SK-N-SH (cell line): ENCODE data around the gene DPYSL5. TPM values are rescaled to one million over a fixed set of nuclear protein-coding genes. Genes with fewer than 3 reads are reported as not detected.

Source experiments
- CTCF ChIA-PET: fragments of 300-600, 350-600 bp; formaldehyde crosslinking; extraction: SDS; loops from one replicate; lab custom pipeline; 2021; lab: Yijun Ruan, JAX
- POLR2A ChIA-PET: fragments of 350-600 bp; sonication (Branson Sonifier 250); formaldehyde crosslinking; extraction: SDS; loops from one replicate; lab custom pipeline; 2020; ENCODE audit warnings: antibody characterized with exemption, inconsistent platforms; lab: Yijun Ruan, JAX
- DNase-seq: peaks from one replicate; pipeline ENCODE4 v3.0.0; 2012
- H2AFZ ChIP-seq: fragments of 200-600 bp; sonication (generic); 2 replicates; pipeline ENCODE4 v1.8.1; 2016; ENCODE audit warnings: antibody characterized with exemption, mild to moderate bottlenecking, low read depth
- H3F3A ChIP-seq: fragments of 200-600 bp; sonication (generic); replicated peaks from 2 replicates; pipeline ENCODE3; 2016; ENCODE audit warnings: antibody characterized with exemption, mild to moderate bottlenecking; ENCODE audit not compliant: insufficient read depth
- H3K27ac ChIP-seq, 2 experiments: fragments of 200-500 bp in 1 of 2; fragments of 200-600 bp in 1 of 2; sonication (Bioruptor generic) in 1 of 2; sonication (generic), shearing (Covaris generic) in 1 of 2; 2 replicates each; pipeline versions ENCODE4 v1.5.1 to v1.6.1; 2014 to 2016; ENCODE audit warnings: low read depth in 2 of 2, inconsistent platforms in 1 of 2, low read length in 1 of 2, mild to moderate bottlenecking in 1 of 2, mixed read lengths in 1 of 2
- H3K27me3 ChIP-seq: fragments of 200-600 bp; sonication (generic), shearing (Covaris generic); 2 replicates; pipeline ENCODE4 v1.6.1; 2016; ENCODE audit warnings: mixed run types; ENCODE audit not compliant: insufficient read depth
- H3K36me3 ChIP-seq, 2 experiments: fragments of 200-500 bp in 1 of 2; fragments of 200-600 bp in 1 of 2; sonication (Bioruptor generic) in 1 of 2; sonication (generic) in 1 of 2; replicated peaks in 1 of 2; 2 replicates each; pipeline versions ENCODE3 to v1.5.1; 2014 to 2016; ENCODE audit warnings: low read length in 1 of 2, mild to moderate bottlenecking in 1 of 2; ENCODE audit not compliant: insufficient read depth in 2 of 2, control insufficient read depth in 1 of 2
- H3K4me1 ChIP-seq, 2 experiments: fragments of 200-500 bp in 1 of 2; fragments of 200-600 bp in 1 of 2; sonication (Bioruptor generic) in 1 of 2; sonication (generic), shearing (Covaris generic) in 1 of 2; 2 replicates each; pipeline versions ENCODE4 v1.5.1 to v1.6.1; 2014 to 2016; ENCODE audit warnings: low read depth in 1 of 2, low read length in 1 of 2, mixed run types in 1 of 2; ENCODE audit not compliant: insufficient read depth in 2 of 2, control insufficient read depth in 1 of 2
- H3K4me2 ChIP-seq: fragments of 200-600 bp; sonication (generic), shearing (Covaris generic); 2 replicates; pipeline ENCODE4 v1.6.1; 2017; ENCODE audit warnings: mixed run types
- H3K4me3 ChIP-seq, 2 experiments: fragments of 200-500 bp in 1 of 2; fragments of 200-600 bp in 1 of 2; sonication (Bioruptor generic) in 1 of 2; sonication (generic), shearing (Covaris generic) in 1 of 2; 2 replicates each; pipeline versions ENCODE4 v1.5.1 to v1.8.1; 2014 to 2016; ENCODE audit warnings: low read depth in 2 of 2, inconsistent platforms in 1 of 2, low read length in 1 of 2, mild to moderate bottlenecking in 1 of 2, mixed read lengths in 1 of 2, moderate library complexity in 1 of 2
- H3K79me2 ChIP-seq: fragments of 200-600 bp; sonication (generic); 2 replicates; pipeline ENCODE4 v1.8.1; 2017; ENCODE audit warnings: mild to moderate bottlenecking; ENCODE audit not compliant: insufficient read depth
- H3K9ac ChIP-seq: fragments of 200-600 bp; sonication (generic); 2 replicates; pipeline ENCODE4 v1.6.1; 2017; ENCODE audit warnings: mixed run types
- H3K9me2 ChIP-seq: fragments of 200-600 bp; sonication (generic); 2 replicates; pipeline ENCODE4 v1.6.1; 2017; ENCODE audit warnings: mixed run types
- H3K9me3 ChIP-seq: fragments of 200-600 bp; sonication (generic); 2 replicates; pipeline ENCODE4 v1.6.1; 2017; ENCODE audit warnings: mixed run types, mild to moderate bottlenecking, moderate library complexity
- H4K20me1 ChIP-seq: fragments of 200-600 bp; sonication (generic); 2 replicates; pipeline ENCODE4 v1.6.1; 2017; ENCODE audit warnings: mild to moderate bottlenecking, mixed run types; ENCODE audit not compliant: insufficient read depth
- CHD2 ChIP-seq: fragments of 150-350 bp; IDR thresholded peaks from 2 replicates; pipeline ENCODE4 v1.6.1; 2018; ENCODE audit warnings: low read length; ENCODE audit not compliant: partially characterized antibody
- EP300 ChIP-seq, 2 experiments: IDR thresholded peaks; 2 replicates each; pipeline versions ENCODE4 v1.4.0 to v1.6.1; 2012; ENCODE audit warnings: borderline replicate concordance in 1 of 2, low read depth in 1 of 2, low read length in 1 of 2
- EZH2phosphoT487 ChIP-seq: fragments of 200-600 bp; sonication (generic); IDR thresholded peaks from 2 replicates; pipeline ENCODE4 v1.6.1; 2017; ENCODE audit warnings: low read depth, mixed run types, mild to moderate bottlenecking, antibody characterized with exemption, moderate library complexity, borderline replicate concordance
- FOXJ3 ChIP-seq: sonication (generic); formaldehyde crosslinking; IDR thresholded peaks from 2 replicates; pipeline ENCODE4 v1.5.1; 2020; ENCODE audit warnings: mild to moderate bottlenecking, missing genetic modification reagents
- GATA2 ChIP-seq: sonication (generic); formaldehyde crosslinking; IDR thresholded peaks from 2 replicates; pipeline ENCODE4 v1.5.0; 2020; ENCODE audit warnings: mild to moderate bottlenecking, missing genetic modification reagents
- MEF2A ChIP-seq: IDR thresholded peaks from 2 replicates; pipeline ENCODE4 v1.4.0; 2012; ENCODE audit warnings: low read depth, borderline replicate concordance
- MXI1 ChIP-seq: IDR thresholded peaks from 2 replicates; pipeline ENCODE4 v1.6.1; 2012; ENCODE audit warnings: mild to moderate bottlenecking, low read depth, low read length, improper control_type of control experiment
- NRF1 ChIP-seq: IDR thresholded peaks from 2 replicates; pipeline ENCODE4 v1.6.1; 2012; ENCODE audit warnings: low read depth, mild to moderate bottlenecking, low read length
- PBX3 ChIP-seq: IDR thresholded peaks from 2 replicates; pipeline ENCODE4; 2012
- REST ChIP-seq: IDR thresholded peaks from 2 replicates; pipeline ENCODE4 v1.6.1; 2012; ENCODE audit warnings: mild to moderate bottlenecking, low read depth, low read length, moderate library complexity
- RXRA ChIP-seq: IDR thresholded peaks from 2 replicates; pipeline ENCODE4 v1.4.0; 2012; ENCODE audit warnings: low read depth, mild to moderate bottlenecking, borderline replicate concordance
- SIN3A ChIP-seq: IDR thresholded peaks from 2 replicates; pipeline ENCODE4 v1.6.1; 2012; ENCODE audit warnings: low read depth, mild to moderate bottlenecking, low read length, moderate library complexity, borderline replicate concordance
- TCF12 ChIP-seq: IDR thresholded peaks from 2 replicates; pipeline ENCODE4 v1.4.0; 2012
- TEAD4 ChIP-seq: IDR thresholded peaks from 2 replicates; pipeline ENCODE4 v1.4.0; 2012; ENCODE audit warnings: mild to moderate bottlenecking, borderline replicate concordance; ENCODE audit not compliant: insufficient read depth
- USF1 ChIP-seq: IDR thresholded peaks from 2 replicates; pipeline ENCODE4 v1.4.0; 2012; ENCODE audit warnings: low read depth, borderline replicate concordance
- YY1 ChIP-seq: IDR thresholded peaks from 2 replicates; pipeline ENCODE4 v1.4.0; 2012; ENCODE audit warnings: low read depth, mild to moderate bottlenecking
- ZBTB33 ChIP-seq: IDR thresholded peaks from 2 replicates; pipeline ENCODE4 v1.4.0; 2012; ENCODE audit warnings: low read depth, borderline replicate concordance
- WGBS: methylation state at CpG from one replicate; pipeline ENCODE4 v1.1.6; 2017; ENCODE audit warnings: low lambda C conversion rate; 5-methylcytosine and 5-hydroxymethylcytosine counted together
- polyA plus RNA-seq, 3 experiments: library from polyadenylated mRNA; depleted of rRNA; stranded (reverse); fragments of >200 nt; gene quantifications; 2 replicates each; pipeline ENCODE4 v1.2.3, GENCODE V29; 2012

The DPYSL5 gene
- polyA plus RNA-seq, 1 of the 3 experiments (the other 2 are of a cell fraction) = 0.79 TPM

GRCh38 chr2:26934335-26934724 is 86.4 kb downstream of the DPYSL5 start (continued):
- no peak for TF ChIP-seq SIN3A
- no peak for TF ChIP-seq FOXJ3

- no peaks in the 10 kb centered on the region for H3K9me3 ChIP-seq
- no peaks in the 10 kb centered on the region for H3K9me2 ChIP-seq
- ChIA-PET CTCF (interaction anchor here (0.9 to 16.0 kb wide), 5 partner anchors 8 to 87 kb away, joined by 3 to 677 read pairs (median 72); partner anchors contain the start of gene DPYSL5), POLR2A (no interaction called here)
- no peak overlapping the region for H3K27ac ChIP-seq
- H3K4me1 ChIP-seq = no peaks in the 10 kb centered on the region
- no peak overlapping the region for H3K4me2 ChIP-seq
- H3K27me3 ChIP-seq = peaks cover 40% of the 10 kb centered on the region
- no peak for DNase-seq
- WGBS = 46% methylated on average over 3 of the region's 3 CpGs
- no peaks in the 10 kb centered on the region for H3F3A ChIP-seq
- no peaks in the 10 kb centered on the region for H3K79me2 ChIP-seq
- no peaks in the 10 kb centered on the region for H3K36me3 ChIP-seq
- TF ChIP-seq CHD2 = no peak
- TF ChIP-seq NRF1 = no peak
- TF ChIP-seq TEAD4 = no peak
- no peak for TF ChIP-seq RXRA
- TF ChIP-seq MEF2A = no peak
- TF ChIP-seq GATA2 (CRISPR knock-in tag) = no peak
- no peak for TF ChIP-seq TCF12
- TF ChIP-seq EP300 (IDR thresholded peaks at IDR 0.05; ENCODE audit: borderline replicate concordance in 1 of 2, low read depth in 1 of 2, low read length in 1 of 2) = no peak
- TF ChIP-seq ZBTB33 = no peak
- TF ChIP-seq MXI1 = no peak
- TF ChIP-seq USF1 = no peak
- TF ChIP-seq FOXJ3 = no peak
- TF ChIP-seq YY1 = no peak
- no peak for TF ChIP-seq EZH2phosphoT487
- TF ChIP-seq SIN3A = no peak
- TF ChIP-seq REST = no peak
- TF ChIP-seq PBX3 = no peak
- H4K20me1 ChIP-seq = no peaks in the 10 kb centered on the region
- H3K9ac ChIP-seq = no peak overlapping the region
- H2AFZ ChIP-seq = no peak overlapping the region
- no peak overlapping the region for H3K4me3 ChIP-seq
Measured at GRCh38 chr2:26934985-26935384, 87.1 kb downstream of the DPYSL5 start.
